Measurements from ENCODE around the gene CTBP1.

Gene CTBP1

DNA sequence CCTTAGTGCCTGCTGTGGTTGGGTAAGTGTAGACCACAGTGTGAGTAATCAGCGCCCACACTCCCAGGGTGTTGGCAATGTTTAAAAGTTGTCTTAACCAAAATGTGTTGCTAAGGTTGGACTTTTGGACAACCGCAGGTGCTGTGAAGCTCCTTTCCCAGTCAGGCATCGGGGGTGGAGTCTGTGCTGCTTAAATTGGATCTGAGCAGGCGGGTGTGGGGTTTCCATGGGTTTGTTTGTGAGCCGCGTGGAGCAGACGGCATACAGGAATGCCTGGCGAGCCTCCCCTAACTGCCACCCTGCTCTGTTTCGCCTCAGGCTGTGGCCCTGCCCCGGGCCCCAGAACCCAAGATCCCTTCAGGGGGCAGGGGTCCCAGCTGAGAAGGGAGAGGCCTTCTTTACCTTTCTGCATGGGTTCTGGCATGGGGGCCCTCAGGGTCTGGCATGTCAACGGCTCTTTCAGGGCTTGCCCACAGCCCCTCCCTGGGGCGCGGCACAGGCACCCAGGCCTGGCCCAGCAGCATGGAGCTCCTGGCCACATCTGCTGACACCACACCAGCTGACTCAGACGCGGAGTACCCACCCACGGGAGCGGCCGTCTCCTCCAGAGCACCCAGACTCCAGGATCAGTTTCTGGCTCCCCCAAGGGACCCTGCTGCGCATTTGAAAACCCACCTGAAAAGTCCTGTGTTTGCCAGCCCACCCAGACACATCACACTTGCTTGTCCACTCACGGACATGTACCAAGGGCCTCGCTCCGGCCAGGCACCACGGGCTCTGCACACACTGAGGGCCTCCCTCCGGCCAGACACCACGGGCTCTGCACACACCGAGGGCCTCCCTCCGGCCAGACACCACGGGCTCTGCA, 71.4 kb downstream of the CTBP1 start:
- in situ Hi-C loops (cut with MboI; ENCODE audit: low sequenced_read_pairs) = no loop called here

DNA sequence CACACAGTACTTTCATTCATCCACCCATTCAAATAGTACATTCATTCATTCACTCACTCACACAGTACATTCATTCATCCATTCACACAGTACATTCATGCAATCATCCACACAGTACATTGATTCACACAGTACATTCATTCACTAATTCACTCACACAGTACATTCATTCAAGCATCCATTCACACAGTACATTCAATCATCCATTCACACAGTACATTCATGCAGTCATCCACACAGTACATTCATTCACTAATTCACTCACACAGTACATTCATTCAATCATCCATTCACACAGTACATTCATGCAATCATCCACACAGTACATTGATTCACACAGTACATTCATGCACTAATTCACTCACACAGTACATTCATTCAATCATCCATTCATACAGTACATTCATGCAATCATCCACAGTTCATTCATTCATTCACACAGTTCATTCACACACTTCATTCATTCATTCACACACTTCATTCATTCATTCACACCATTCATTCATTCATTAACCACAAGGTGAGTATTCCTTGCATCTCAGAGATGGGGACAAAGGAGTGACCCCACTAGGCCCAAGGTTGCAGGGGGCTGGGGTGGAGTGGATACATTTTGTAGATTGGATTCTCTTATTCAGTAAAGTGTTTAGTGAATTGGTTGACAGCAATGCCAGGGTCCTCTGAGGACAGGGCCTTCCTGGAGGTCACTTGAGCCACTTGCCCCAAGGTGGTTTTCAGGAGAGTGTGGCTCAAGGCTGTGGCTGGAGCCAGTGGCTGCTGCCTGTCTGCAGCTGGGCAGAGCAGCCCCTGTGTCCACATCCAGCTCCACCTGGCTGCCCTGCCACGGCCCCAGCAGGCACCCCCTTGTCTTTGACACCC, 72.3 kb downstream of the CTBP1 start:
- in situ Hi-C loops (cut with MboI; ENCODE audit: low sequenced_read_pairs) = no loop called here

DNA sequence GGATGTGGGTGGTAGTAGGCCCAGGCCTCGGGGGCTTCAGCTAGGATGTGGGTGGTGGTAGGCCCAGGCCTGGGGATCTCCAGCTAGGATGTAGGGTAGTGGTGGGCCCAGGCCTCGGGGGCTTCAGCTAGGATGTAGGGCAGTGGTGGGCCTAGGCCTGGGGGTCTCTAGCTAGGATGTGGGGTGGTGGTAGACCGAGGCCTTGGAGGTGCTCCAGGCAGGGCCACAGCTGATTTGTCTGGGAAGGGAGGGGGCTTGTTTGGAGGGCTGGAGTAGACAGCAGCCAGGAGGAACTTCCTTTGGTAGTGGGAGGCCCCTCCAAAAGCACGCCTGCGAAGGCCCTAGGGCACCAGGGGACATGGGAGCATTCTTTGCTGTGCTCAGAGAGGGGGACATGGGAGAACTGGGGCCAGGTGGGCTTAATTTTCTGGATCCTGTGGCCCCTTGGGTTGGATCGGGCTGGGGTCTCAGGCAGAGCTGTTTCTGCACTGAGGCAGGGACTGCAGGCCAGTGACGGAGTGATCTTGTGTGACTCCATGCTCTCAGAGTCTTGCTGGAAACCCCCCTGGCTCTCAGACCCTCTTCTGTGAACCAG, 73.2 kb downstream of the CTBP1 start:
- in situ Hi-C loops (cut with MboI; ENCODE audit: low sequenced_read_pairs) = no loop called here

DNA sequence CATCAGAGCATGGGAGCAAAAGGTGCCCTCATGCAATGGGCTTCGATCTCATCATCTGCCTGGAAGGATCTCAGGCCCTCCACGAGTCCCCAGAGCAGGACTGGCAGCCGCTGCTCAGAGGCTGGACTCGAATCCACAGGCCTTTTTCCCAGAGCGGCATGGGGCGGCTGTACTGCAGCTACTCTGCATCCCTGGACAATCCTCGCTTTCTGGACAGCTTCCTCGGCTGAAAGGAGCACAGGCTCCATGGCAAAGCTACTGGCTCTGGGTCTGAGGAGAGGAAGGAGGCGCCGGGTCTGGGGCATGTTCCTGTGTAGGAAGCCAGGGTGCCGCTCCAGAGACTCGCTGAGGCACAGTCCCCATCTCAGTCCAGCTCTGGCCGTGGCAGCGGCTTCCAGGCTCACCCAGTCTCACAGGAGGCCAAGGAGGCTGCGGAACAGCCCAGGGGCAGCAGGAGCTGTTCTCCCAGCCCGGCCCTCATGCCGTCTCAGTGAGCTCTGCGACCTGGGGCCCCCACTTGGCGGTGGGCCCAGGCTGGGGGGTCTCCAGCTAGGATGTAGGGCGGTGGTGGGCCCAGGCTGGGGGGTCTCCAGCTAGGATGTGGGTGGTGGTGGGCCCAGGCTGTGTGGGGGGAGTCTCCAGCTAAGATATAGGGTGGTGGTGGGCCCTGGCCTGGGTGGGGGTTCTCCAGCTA, 73.8 kb downstream of the CTBP1 start:
- in situ Hi-C loops (cut with MboI; ENCODE audit: low sequenced_read_pairs) = no loop called here

DNA sequence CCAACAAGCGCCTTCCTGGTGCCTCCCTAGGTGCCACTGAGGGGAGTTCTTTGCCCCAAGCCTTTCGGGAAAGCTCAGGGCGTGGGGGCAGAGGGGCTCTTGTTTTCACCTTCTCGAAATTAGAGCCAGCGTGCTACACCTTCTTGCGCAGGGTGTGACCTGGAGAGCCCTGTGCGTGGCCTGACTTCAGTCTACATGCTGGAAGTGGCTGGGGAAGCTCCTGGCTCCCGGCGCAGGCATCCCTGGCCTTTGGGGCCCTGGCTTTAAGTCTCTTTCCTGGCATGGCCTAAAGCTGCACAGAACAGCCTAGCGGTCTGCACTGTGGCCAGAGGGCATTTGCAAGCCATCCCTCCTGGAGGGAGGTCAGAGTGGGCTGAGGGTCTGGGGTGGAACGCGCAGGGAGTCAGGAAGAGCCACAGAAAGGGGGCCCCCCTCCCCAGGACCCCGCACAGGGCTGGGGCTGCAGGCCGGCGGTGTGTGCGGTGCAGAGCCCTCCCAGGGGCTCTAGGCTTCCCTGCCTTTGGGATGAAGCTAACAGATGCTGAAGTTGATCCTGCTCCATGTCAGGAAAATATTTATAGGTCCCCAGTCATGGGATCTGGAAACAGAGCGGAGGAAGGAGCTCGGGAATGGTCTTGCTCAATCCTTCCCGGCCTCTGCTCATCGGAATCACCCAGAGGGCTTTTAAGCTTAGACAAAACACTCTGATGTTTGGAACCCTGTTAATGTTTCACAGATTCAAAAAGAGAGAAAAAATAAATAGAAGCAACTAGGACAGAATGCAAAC, 75.8 kb downstream of the CTBP1 start:
- in situ Hi-C loops (cut with MboI; ENCODE audit: low sequenced_read_pairs) = no loop called here

DNA sequence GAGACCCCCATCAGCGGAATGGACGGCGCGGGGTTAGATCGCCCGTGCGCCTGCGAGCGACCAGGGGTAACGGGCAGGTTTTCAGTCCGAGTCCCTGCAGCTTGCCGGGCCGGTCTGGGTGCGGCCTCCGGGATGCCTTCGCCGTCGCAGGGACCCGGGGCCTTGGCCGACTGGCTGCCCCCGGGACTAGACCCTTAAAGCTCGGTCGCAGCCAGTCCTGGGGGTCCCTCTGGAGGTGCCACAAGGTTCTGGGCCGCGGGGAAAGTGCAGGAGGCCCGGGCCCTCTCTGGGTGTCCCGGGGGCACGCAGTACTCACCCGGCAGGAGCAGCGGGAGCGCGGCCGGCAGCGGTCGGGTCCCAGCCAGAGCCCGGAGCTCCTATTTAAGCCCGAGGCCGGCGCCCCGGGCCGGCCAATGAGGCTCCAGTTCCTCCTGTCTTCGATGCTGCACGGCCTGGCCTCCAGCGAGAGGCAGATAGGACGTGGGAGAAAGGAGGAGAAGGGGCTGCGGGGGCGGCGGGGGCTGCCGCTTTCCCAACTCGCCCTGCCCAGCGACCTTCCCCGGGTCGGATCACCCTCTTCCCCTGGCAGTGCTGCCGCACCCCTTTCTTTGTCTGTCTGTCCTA, 76.6 kb downstream of the CTBP1 start, which contains the start of gene SPON2:
Gene SPON2 (minus strand): TSS at position 356 of the 624 bp plus-strand sequence.
- in situ Hi-C loops (cut with MboI; ENCODE audit: low sequenced_read_pairs) = no loop called here

DNA sequence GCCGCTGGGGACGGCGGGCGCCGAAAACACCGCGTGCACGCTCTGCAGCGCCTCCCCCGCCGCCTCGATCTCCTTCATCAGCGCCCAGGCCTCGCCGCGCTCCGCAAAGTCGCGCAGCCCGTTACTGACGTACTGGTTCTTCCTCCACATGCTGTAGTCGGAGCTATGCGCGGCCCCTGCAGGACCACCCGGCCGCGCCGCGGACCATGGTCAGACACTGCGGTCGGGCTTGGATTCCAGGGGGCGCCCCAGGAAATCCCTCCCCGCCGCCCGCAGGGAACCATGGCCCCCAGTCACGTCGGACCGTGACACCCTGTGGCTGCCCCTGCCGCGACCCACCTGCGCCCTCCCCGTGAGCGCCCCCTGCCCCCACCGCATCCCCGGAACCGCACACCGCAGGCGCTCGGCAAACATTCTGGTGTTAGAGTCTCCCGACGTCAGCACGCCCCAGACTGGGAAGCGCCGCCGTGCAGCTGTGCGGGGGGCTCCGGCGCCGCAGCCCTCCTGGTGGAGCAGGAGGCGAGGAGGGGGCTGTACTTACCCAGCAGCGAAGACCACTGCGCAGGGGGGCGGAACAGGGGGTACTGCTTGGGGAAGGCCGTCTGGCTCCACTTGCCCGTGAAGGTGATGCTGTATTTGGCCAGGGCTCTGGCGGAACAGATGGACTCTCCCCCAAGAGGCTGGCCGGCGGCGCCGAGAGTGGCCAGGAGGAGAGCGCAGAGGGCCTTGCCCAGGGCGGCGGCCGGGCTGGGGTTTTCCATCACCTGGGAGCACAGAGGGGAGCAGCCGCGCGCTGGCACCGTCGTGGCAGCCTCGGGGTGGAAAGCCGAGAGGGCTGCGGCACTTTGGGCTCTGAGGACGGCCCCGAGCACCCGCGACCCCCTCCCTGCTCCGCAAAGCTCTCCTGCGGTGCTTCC, 77.4 kb downstream of the CTBP1 start:
- in situ Hi-C loops (cut with MboI; ENCODE audit: low sequenced_read_pairs) = no loop called here

DNA sequence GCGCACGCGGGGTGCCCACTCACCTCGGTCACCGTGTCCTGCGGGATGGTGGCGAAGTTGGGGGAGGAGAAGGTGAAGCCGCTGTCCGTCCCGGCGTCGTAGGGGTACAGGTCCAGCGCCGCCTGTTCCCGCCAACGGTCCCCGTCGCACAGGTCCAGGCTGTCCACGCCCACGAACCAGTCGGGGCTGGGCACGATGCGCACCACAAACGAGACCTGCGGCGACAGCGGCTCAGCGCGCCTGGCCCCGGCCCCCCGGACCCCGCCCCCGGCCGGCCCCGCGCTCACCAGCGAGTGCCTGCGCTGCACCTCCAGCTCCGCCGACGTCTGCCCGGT, 78.0 kb downstream of the CTBP1 start:
- in situ Hi-C loops (cut with MboI; ENCODE audit: low sequenced_read_pairs) = no loop called here

DNA sequence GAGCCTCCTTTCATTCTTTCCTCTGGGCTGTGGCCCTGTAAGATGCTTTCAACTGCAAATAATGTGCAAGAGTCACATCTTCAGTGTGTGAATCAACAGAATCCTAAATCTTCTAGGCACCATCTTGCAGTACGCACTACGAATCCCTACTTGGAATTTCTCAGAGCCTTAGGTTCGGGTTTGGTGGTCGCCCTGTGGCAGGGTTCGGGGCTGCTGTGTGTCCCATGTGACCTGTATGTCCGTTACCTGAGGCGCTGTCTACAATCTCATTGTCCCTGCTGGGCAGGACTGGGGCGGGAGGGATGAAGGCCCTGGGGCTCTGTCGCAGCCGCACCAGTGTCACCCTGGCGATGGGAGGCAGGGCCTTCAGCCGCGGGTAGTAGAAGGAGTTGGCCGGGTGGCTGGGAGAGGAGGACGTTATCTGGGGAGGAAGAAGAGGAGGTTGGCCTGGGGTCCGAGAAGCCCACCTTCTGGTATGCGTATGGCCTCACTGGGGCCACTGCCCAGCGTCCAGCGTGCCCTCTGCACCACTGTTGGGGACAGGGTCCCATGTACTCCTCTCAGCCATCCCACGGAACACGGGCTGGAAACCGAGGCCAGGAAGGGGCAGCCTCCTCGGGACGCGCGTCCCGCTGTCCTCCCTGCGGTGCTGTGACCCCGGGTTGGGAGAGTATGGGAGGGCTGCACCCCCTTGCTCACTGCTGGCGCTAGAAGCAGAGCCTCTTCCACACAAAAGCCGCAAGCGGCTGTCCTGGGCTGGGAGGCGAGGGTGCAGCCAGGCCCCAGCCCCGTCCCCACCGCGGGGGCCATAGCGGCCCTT, 78.6 kb downstream of the CTBP1 start:
- in situ Hi-C loops (cut with MboI; ENCODE audit: low sequenced_read_pairs) = no loop called here

DNA sequence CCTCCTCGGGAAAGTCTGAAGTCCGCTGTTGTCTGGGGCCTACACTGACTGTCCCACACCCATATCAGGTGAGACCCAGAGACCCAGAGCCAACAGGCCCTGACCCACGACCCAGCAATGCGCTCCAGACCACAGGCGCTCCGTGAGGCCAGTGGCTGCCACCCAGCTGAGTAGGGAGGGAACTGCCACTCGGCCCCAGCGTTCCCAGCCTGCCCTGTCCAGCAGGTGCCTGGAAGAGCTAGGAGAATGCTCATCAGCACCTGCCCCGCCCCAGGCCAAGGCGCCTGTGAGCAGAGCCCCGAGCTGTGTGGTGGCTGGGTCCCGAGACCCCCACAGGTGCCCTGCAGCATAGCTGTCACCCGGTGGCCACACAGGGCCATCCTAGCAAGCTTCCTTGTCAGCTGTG, 79.2 kb downstream of the CTBP1 start:
- in situ Hi-C loops (cut with MboI; ENCODE audit: low sequenced_read_pairs) = no loop called here

DNA sequence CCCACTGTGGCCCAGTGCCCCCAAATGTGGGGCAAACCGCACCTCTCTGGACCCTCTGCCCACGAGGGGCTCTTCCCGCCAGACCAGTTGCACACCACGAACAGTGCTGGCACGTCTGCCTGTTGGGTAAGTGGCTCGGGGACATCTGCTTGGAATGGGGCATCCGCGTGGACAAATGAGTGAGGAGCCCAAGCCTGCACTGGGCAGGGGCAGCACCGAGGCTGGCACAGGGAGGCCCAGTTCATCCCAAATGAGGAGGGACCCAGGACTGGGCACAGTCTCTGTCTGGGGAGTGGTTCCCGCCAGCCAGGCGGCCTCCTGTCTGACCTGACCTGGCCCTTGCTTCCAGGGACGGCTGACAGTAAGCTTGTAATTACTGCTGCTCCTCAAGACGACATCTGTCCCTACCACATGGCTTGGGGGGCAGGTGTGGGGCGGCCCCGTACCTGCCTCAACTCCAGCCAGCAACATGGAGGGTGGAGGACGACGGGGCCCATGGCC, 79.7 kb downstream of the CTBP1 start:
- in situ Hi-C loops (cut with MboI; ENCODE audit: low sequenced_read_pairs) = no loop called here

DNA sequence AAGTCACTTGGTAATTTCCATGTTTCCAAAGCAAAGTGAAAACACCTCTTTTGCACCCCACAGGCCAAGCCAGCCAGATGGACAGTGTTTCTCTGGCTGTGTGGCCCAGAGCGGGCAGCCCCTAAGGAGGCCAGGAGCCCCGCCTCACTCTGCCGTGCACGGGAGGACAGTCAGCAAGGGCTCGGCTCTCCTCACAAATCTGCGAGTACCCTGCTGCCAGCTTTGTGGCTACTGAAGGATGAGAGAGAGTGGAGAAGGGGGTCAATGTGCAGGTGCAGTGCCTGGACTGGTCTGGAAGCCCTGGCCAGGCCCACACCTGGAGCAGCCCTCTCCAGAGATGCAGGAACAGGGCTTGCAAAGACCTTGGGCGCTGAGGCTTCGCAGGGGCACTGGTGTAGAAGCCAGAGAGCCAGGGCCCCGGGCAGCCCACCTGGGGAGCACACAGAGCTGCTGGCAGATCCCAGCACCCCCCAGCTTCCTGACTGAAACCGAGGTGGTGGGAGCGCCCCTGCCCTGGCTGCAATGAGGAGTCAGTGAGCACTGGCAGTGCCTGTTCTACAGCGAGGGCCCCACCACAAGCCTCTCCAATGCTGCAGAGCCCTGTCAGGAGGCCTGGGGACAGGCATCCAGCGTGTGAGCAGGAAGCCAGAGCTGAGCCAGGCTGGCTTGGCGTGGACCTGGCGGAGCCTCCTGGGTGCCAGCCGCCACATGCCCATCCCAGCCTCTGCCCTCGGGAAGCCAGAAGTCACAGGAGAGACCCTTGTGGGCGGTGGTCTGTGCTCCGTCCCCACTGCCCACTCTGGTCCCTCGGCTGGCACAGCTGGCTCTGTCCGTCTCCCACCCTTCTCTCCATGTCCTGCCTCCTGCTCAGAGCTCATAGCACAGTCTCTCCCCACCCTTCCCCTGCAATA, 80.5 kb downstream of the CTBP1 start:
- in situ Hi-C loops (cut with MboI; ENCODE audit: low sequenced_read_pairs) = no loop called here

DNA sequence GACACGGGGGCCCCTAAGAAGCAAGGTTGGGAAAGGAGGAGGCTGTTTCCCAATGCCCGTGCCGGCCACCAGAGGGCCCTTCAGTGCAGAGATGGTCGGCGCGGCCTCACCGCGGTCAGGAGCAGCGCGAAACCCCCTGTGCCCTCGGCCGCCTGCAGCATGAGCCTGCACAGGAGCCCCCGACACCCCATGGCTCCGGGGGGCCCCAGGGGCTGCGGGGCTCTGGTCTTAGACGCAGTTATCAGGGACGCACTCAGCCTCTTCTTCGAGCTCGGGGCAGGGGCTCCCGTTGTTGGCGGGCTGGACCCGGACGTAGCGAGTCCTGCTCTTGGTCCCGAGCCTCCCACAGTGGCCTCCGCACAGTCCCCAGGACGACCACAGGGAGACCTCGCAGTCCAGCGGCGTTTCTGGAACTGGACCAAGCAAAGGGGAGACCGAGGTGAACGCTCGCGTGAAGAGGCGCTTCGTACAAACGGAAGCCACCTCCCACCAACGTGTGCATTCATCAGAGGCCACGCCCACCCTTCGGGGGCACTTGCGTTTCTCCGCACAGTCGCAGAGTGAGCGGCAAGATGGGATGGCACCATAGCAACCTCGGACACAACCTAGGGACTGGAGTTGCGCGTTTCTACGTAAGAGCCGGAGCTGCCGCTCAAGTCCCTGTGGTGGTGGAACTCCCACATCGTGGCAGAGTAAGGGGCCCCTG, 81.5 kb downstream of the CTBP1 start:
- in situ Hi-C loops (cut with MboI; ENCODE audit: low sequenced_read_pairs) = no loop called here

DNA sequence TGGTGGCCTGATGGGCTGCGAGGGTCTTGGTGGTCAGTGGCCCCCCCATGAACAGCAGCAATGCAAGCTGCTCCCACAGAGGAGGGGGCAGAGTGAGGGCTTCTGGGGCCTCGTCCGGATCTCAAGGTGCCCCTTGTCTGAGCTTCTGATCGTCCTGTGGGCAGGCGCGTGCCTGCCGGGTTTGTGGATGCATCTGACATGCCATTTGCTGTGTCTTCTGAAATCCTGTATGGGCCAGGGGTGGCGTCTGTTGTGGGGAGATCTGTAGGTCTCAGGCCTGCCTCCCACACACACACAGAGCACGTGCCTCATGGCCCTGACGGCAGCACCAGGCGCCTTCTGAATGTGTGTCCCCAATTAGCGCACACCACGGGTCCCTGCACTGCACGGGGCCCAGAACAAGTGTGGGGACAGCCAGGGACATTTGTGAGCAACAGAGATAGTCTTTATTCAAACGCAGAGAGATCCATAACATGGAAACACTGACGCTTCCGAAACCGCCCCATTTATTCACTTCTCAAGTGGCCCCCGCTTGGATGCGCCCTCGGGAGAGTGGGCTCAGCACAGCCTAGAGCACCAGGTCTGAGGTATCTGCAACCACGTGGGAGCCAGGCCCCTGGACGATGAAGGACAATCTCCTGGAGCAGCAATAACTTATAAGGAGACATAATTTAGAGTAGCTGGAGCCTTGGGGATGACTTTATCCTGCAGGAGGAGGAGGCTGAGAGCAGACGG, 82.3 kb downstream of the CTBP1 start:
- in situ Hi-C loops (cut with MboI; ENCODE audit: low sequenced_read_pairs) = no loop called here

DNA sequence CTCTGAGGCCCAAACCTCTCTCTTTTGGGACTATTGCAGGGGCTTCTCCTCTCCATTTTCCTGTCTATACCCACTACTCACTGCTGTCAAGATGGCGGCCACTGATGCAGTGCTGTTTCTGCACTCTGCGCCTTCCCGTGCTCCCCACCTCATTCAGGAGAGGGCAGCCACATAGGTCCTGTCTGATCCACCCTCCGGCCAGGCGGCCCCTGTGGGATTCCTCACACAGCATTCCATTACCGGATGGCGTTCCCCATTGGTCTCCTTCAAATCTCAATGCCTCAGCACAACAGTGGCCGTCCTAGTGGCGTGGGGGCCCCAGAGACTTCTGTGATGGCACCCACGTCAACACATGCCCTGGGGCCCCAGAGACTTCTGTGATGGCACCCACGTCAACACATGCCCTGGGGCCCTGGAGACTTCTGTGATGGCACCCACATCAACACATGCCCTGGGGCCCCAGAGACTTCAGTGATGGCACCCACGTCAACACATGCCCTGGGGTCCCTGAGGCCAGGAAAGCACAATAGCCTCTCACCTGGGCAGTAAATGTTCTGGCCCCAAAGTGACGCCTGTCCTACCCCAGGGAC, 83.9 kb downstream of the CTBP1 start:
- in situ Hi-C loops (cut with MboI; ENCODE audit: low sequenced_read_pairs) = no loop called here
